Heart left ventricle (tissue), 16 donors: ENCODE measurements around the gene TAF11L12. TPM values are rescaled to one million over a fixed set of nuclear protein-coding genes. Genes with fewer than 3 reads are reported as not detected.
"Not testable (repeated sequence)": the region's sequence is repeated elsewhere in the genome, so short reads cannot be mapped to it uniquely, and the experiment has no call there.

Experiments used
- ATAC-seq, 4 donors: fragments of 200-7000 bp; cut with Tn5 transposase; one replicate each; pipeline ENCODE4 v1.9.1; 2020 to 2022; ENCODE audit warnings: moderate library complexity in 4 of 4, mild to moderate bottlenecking in 3 of 4, moderate number of reproducible peaks in 1 of 4
- DNase-seq, 5 donors: peaks; one replicate each; pipeline ENCODE4 v3.0.0-alpha.2; 2020
- H3K27ac ChIP-seq, 12 donors: fragments of 200-600 bp; sonication (generic) in 4 of 12; one replicate each; pipeline versions ENCODE4 v1.5.0 to v1.8.0; 2016 to 2022; ENCODE audit warnings: mild to moderate bottlenecking in 2 of 12
- H3K27me3 ChIP-seq, 9 donors: fragments of 200-600 bp; sonication (generic) in 2 of 9; one replicate each; pipeline versions ENCODE4 v1.5.1 to v1.8.0; 2016 to 2022; ENCODE audit warnings: mild to moderate bottlenecking in 3 of 9
- H3K36me3 ChIP-seq, 9 donors: fragments of 200-600 bp; sonication (generic) in 2 of 9; one replicate each; pipeline versions ENCODE4 v1.5.0 to v1.8.0; 2018 to 2022; ENCODE audit warnings: mild to moderate bottlenecking in 2 of 9
- H3K4me1 ChIP-seq, 12 donors: fragments of 200-600 bp; sonication (generic) in 4 of 12; one replicate each; pipeline versions ENCODE4 v1.5.0 to v1.8.0; 2016 to 2022; ENCODE audit warnings: mild to moderate bottlenecking in 3 of 12
- H3K4me3 ChIP-seq, 12 donors: fragments of 200-600 bp; sonication (generic) in 4 of 12; one replicate each; pipeline versions ENCODE4 v1.5.0 to v1.8.0; 2017 to 2022; ENCODE audit warnings: mild to moderate bottlenecking in 9 of 12, moderate library complexity in 4 of 12
- H3K9me3 ChIP-seq, 12 donors: fragments of 200-600 bp; sonication (generic) in 4 of 12; one replicate each; pipeline versions ENCODE4 v1.5.0 to v1.8.0; 2016 to 2022; ENCODE audit warnings: mild to moderate bottlenecking in 1 of 12
- CTCF ChIP-seq, 12 donors: fragments of 200-600 bp; sonication (generic) in 4 of 12; IDR thresholded peaks; one replicate each; pipeline versions ENCODE4 v1.5.0 to v1.8.0; 2018 to 2022; ENCODE audit warnings: antibody characterized with exemption in 12 of 12, mild to moderate bottlenecking in 5 of 12
- POLR2A ChIP-seq, 2 donors: fragments of 450-650 bp; IDR thresholded peaks; one replicate each; pipeline ENCODE4 v1.6.1; 2017; ENCODE audit warnings: antibody characterized with exemption in 2 of 2, mild to moderate bottlenecking in 2 of 2, moderate library complexity in 2 of 2
- WGBS, 4 donors: extraction: QIAGEN DNeasy Blood & Tissue Kit in 2 of 4; methylation state at CpG; one replicate each; pipeline versions ENCODE4 v1.1.5 to v1.1.7; 2013 to 2018; 5-methylcytosine and 5-hydroxymethylcytosine counted together
- intact Hi-C, 10 donors: fragments of 100-400 bp; cut with DNase I; formaldehyde crosslinking; loops; one replicate each; pipeline versions ENCODE4 v1.11.1 to v1.14.2; 2022
- long read RNA-seq, 3 donors: library from polyadenylated mRNA; unstranded; transcript quantifications; one replicate each; pipeline ENCODE4 v2.0.0, GENCODE V29; 2020 to 2021
- polyA plus RNA-seq, 2 donors: library from polyadenylated mRNA; stranded (reverse); fragments of 200-250 nt; gene quantifications; one replicate each; pipeline ENCODE4 v1.2.3, GENCODE V29; 2013
- total RNA-seq, 9 donors: library from RNA; depleted of rRNA in 2 of 9; stranded (reverse); fragments of >200 nt in 2 of 9; fragmentation: NEBNext Ultra II Directional in 3 of 9; extraction: Animal tissue kit (Norgen Biotek cat#: 25700) in 3 of 9; gene quantifications; one replicate each; pipeline versions ENCODE4 v1.1.0 to v1.2.4, GENCODE V29; 2016 to 2023
- donor health status: ischemic (EF 13 %, LVEDD 7.1; RV severe dilation, severe dysfunction).
- donor health status: healthy with polysubstance abuse.
- donor health status: DM: no; HTN: yes; CAD: no.
- donor health status: DM: no; HTN: no; CAD: no.
- donor health status: ischemic (EF 25% LVEDD 6.9; RV normal size, moderate dysfunction).
- donor health status: ischemic (EF 25% LVEDD 5.7; RV mildly dilated, moderate dysfunction).
- donor health status: healthy.
- donor health status: DM: yes; HTN: yes; CAD: no.
- donor health status: ischemic (EF 35%, LVEDD 5.7; RV mildly dilated, moderate dysfunction).
- donor health status: nonischemic (EF 11% LVEDD 7.7; RV severe dilation, severe dysfunction).
- donor health status: DM: yes; HTN: yes; CAD: no.
- donor health status: PGD.
- donor health status: ischemic (EF 29% LVEDD 5.4; RV normal size, mild dysfunction).
- donor health status: nonischemic (EF 23%, LVEDD 6.1; RV moderate dilation, normal function).

TAF11L12 gene
- not detected for total RNA-seq
- not detected for polyA plus RNA-seq
- long read RNA-seq, donor 1 = 0 reads
- long read RNA-seq, donor 2 = 0 reads
- long read RNA-seq, donor 3 = 0 reads

- H3K9me3 ChIP-seq, H3K36me3 ChIP-seq, H3K4me1 ChIP-seq, H3K27ac ChIP-seq, intact Hi-C loops, H3K27me3 ChIP-seq, H3K4me3 ChIP-seq, ATAC-seq, DNase-seq: not testable (repeated sequence)
- 53 to 67% (median 65%) methylated on average over 2 of the region's 2 CpGs for WGBS, 4 donors
These were observed at the start of gene TAF11L12 for GRCh38 chr5:17610092-17610491. Gene TAF11L12 (plus strand): TSS chr5:17610392.

- H3K27ac ChIP-seq, H3K27me3 ChIP-seq, intact Hi-C loops, ATAC-seq, H3K36me3 ChIP-seq, H3K9me3 ChIP-seq, H3K4me3 ChIP-seq, DNase-seq, H3K4me1 ChIP-seq: not testable (repeated sequence)
- WGBS, 4 donors = no CpG with 5 or more reads among the region's 16 CpGs
These were observed 24.5 kb upstream of the TAF11L12 start, which contains the start of gene TAF11L7 for GRCh38 chr5:17585658-17586057. Gene TAF11L7 (minus strand): TSS chr5:17585758.

GRCh38 chr5:17590860-17591259 is 19.3 kb upstream of the TAF11L12 start, which contains the start of gene TAF11L8:
Gene TAF11L8 (minus strand): TSS chr5:17590960.
- H3K36me3 ChIP-seq, ATAC-seq, DNase-seq, H3K27ac ChIP-seq, H3K27me3 ChIP-seq, H3K9me3 ChIP-seq, intact Hi-C loops, H3K4me3 ChIP-seq, H3K4me1 ChIP-seq: not testable (repeated sequence)
- no CpG with 5 or more reads among the region's 16 CpGs for WGBS, 4 donors

GRCh38 chr5:17594255-17594654 is 15.9 kb upstream of the TAF11L12 start, which contains the start of gene TAF11L9:
Gene TAF11L9 (minus strand): TSS chr5:17594394.
- H3K27ac ChIP-seq, ATAC-seq, H3K9me3 ChIP-seq, H3K4me1 ChIP-seq, H3K27me3 ChIP-seq, intact Hi-C loops, DNase-seq, H3K4me3 ChIP-seq, H3K36me3 ChIP-seq: not testable (repeated sequence)
- 87 to 95% (median 92%) methylated on average over 9 to 13 of the region's 15 CpGs for WGBS, 4 donors

- intact Hi-C loops, ATAC-seq, H3K4me3 ChIP-seq, DNase-seq, H3K27ac ChIP-seq, H3K27me3 ChIP-seq, H3K4me1 ChIP-seq, H3K36me3 ChIP-seq, H3K9me3 ChIP-seq: not testable (repeated sequence)
- no CpG with 5 or more reads among the region's 15 CpGs for WGBS, 4 donors
These were observed 12.5 kb upstream of the TAF11L12 start, which contains the start of gene TAF11L10 for GRCh38 chr5:17597728-17598127. Gene TAF11L10 (minus strand): TSS chr5:17597828.

GRCh38 chr5:17603880-17604279 is 6.3 kb upstream of the TAF11L12 start, which contains the start of gene TAF11L11:
Gene TAF11L11 (plus strand): TSS chr5:17604183.
- H3K4me3 ChIP-seq, H3K27me3 ChIP-seq, H3K36me3 ChIP-seq, ATAC-seq, H3K4me1 ChIP-seq, DNase-seq, H3K27ac ChIP-seq, intact Hi-C loops, H3K9me3 ChIP-seq: not testable (repeated sequence)
- 48 to 66% (median 54%) methylated on average over 6 of the region's 6 CpGs for WGBS, 4 donors

GRCh38 chr5:17604951-17605350 is 5.2 kb upstream of the TAF11L12 start:
- no peak for TF ChIP-seq CTCF (IDR thresholded peaks at IDR 0.05)
- no peak for TF ChIP-seq POLR2A (IDR thresholded peaks at IDR 0.05)
- DNase-seq (no peak), ATAC-seq (no peak)
- H3K27ac ChIP-seq = no peak overlapping the region
- intact Hi-C loops = no loop called here
- H3K9me3 ChIP-seq = no peaks in the 10 kb centered on the region
- no peaks in the 10 kb centered on the region for H3K27me3 ChIP-seq
- H3K4me3 ChIP-seq = no peak overlapping the region
- WGBS, 4 donors = 87 to 96% (median 91%) methylated on average over 12 to 14 of the region's 14 CpGs
- H3K4me1 ChIP-seq = no peaks in the 10 kb centered on the region
- H3K36me3 ChIP-seq = no peaks in the 10 kb centered on the region

- ATAC-seq, intact Hi-C loops, DNase-seq: not testable (repeated sequence)
These were observed 2.7 kb upstream of the TAF11L12 start for GRCh38 chr5:17607461-17607860.

More at GRCh38 chr5:17607461-17607860, 2.7 kb upstream of the TAF11L12 start:
- not testable (repeated sequence) for H3K27ac ChIP-seq, H3K36me3 ChIP-seq, H3K4me1 ChIP-seq, H3K4me3 ChIP-seq, H3K27me3 ChIP-seq, H3K9me3 ChIP-seq
- WGBS, 4 donors = 78 to 88% (median 83%) methylated on average over 4 of the region's 4 CpGs
